K562 (cell line): Measurements from ENCODE around the gene ISG20L2. TPM values are rescaled to one million over a fixed set of nuclear protein-coding genes. Genes with fewer than 3 reads are reported as not detected.
A peak's percentile ranks its signal among the peaks of the same experiment; 100 is the strongest.

Experiments
- BACH1 ChIP-seq: fragments of 200-800 bp; sonication (Bioruptor generic); IDR thresholded peaks from 2 replicates; pipeline ENCODE4 v1.6.1; 2016; ENCODE audit warnings: missing genetic modification characterization, missing compliant biosample characterization
- ETS1 ChIP-seq: conservative IDR thresholded peaks from 2 replicates; pipeline ENCODE4 v1.6.1; 2011; ENCODE audit warnings: low read depth, mild to moderate bottlenecking, low read length; ENCODE audit not compliant: control insufficient read depth
- HDAC8 ChIP-seq: fragments of 450-650 bp; IDR thresholded peaks from 2 replicates; pipeline ENCODE4 v1.6.1; 2016; ENCODE audit warnings: mild to moderate bottlenecking, missing genetic modification characterization, moderate library complexity, missing compliant biosample characterization
- MECOM ChIP-seq: fragments of 250-450 bp; sonication (Bioruptor Pico); IDR thresholded peaks from 2 replicates; pipeline ENCODE4 v1.8.0; 2022; ENCODE audit warnings: inconsistent platforms
- NONO ChIP-seq, 2 experiments: fragments of 200-400 bp in 1 of 2; fragments of 450-650 bp in 1 of 2; formaldehyde crosslinking in 1 of 2; IDR thresholded peaks; 2 replicates each; pipeline ENCODE4 v1.6.1; 2017; ENCODE audit warnings: low read depth in 2 of 2, mild to moderate bottlenecking in 2 of 2, moderate library complexity in 2 of 2, low read length in 1 of 2
- RBM25 ChIP-seq: fragments of 200-400 bp; formaldehyde crosslinking; IDR thresholded peaks from 2 replicates; pipeline ENCODE4 v1.6.1; 2018; ENCODE audit warnings: low read length, low read depth, moderate library complexity; ENCODE audit not compliant: severe bottlenecking
- WHSC1 ChIP-seq: IDR thresholded peaks from one replicate; pipeline ENCODE4 v1.6.1; 2012; ENCODE audit warnings: low read length, control low read depth, inconsistent platforms
- ZKSCAN3 ChIP-seq: fragments of 250-450 bp; sonication (Bioruptor Pico); IDR thresholded peaks from 2 replicates; pipeline ENCODE4 v1.4.0; 2020
- ZNF133 ChIP-seq: fragments of 250-450 bp; sonication (Bioruptor Pico); IDR thresholded peaks from 2 replicates; pipeline ENCODE4 v1.4.0; 2020; ENCODE audit warnings: mild to moderate bottlenecking
- ZNF232 ChIP-seq: sonication (generic); formaldehyde crosslinking; IDR thresholded peaks from 2 replicates; pipeline ENCODE4 v1.8.0; 2022; ENCODE audit warnings: mild to moderate bottlenecking, missing genetic modification reagents
- ZNF318 ChIP-seq, 2 experiments: fragments of 450-650 bp; IDR thresholded peaks; 2 replicates each; pipeline ENCODE4 v1.6.1; 2016; ENCODE audit warnings: mild to moderate bottlenecking in 2 of 2, borderline replicate concordance in 1 of 2, low read depth in 1 of 2, moderate library complexity in 1 of 2
- ZNF445 ChIP-seq: fragments of 250-450 bp; sonication (Bioruptor Pico); IDR thresholded peaks from 2 replicates; pipeline ENCODE4 v1.4.0; 2020; ENCODE audit warnings: low read depth, mild to moderate bottlenecking, moderate library complexity
- polyA plus RNA-seq, 8 experiments: library from polyadenylated mRNA; depleted of rRNA in 4 of 8; stranded (reverse) in 5 of 8; unstranded in 3 of 8; fragments of >200 nt; fragmentation: Nextera tagmentation in 2 of 8; fragmentation: Illumina TruSeq in 1 of 8; extraction: Ambion mirVana in 2 of 8; extraction: Trizol in 1 of 8; gene quantifications; 2 replicates each; pipeline versions ENCODE4 v1.2.1 to v1.2.3, GENCODE V29; 2011 to 2014; ENCODE audit warnings: inconsistent platforms in 1 of 8, missing spikeins in 1 of 8
- total RNA-seq, 7 experiments: library from RNA; depleted of rRNA in 6 of 7; stranded (reverse); fragments of >200 nt in 6 of 7; fragmentation: Illumina TruSeq in 2 of 7; extraction: Trizol in 2 of 7; gene quantifications; 2 replicates each; pipeline versions ENCODE4 v1.2.1 to v1.2.3, GENCODE V29; 2011 to 2021; ENCODE audit warnings: low replicate concordance in 1 of 7
- TF ChIP-seq, protein P1 (sequence below): fragments of 450-650 bp; IDR thresholded peaks from one replicate; pipeline ENCODE4 v1.6.1; 2018; ENCODE audit warnings: mild to moderate bottlenecking, moderate library complexity; ENCODE audit not compliant: partially characterized antibody
- TF ChIP-seq, protein P2 (sequence below): fragments of 450-650 bp; IDR thresholded peaks from 2 replicates; pipeline ENCODE4 v1.6.1; 2018; ENCODE audit warnings: mild to moderate bottlenecking, low read depth; ENCODE audit not compliant: partially characterized antibody

The ISG20L2 gene
- total and polyA plus RNA-seq, 9 of the 15 experiments (the other 6 are each of a cell fraction or from before 2014, with no cell fraction given), result 21.3 to 130 (median 50.3) TPM

DNA sequence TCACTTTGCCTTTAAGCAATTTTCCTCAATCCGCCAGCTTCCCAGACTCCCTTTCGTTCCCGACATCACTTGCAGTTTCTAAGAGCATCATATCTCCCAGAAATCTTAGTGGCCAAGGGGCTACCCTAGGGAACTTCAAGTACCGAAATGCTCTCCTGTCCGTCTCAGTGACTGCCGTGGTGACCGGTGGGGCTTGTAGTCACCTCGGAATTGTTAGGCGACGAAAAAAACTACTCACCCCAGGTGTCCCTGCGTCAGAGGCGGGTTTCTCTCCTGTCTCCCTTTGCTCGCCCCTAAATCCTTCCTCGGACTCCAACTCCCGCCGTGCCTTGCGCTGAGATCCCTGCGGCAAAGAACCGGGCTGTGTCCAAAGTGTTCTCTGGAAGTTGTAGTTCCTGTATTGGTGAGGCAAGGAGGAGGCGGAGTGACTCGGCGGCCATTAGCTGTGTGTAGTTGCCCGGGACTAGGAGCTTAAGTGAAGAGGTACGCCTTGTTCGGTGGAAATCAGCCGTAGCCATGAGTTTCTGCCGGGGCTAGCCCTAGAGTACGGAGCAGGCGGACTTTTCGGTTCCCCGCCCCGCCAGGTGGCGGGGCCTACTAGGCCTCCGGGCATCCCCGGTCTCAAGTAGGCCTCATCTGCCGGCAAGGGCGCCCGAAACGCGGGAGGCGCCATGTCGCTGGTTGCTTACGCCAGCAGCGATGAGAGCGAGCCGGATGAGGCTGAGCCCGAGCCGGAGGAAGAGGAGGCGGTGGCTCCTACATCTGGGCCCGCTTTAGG lies 38.7 kb upstream of the ISG20L2 start, which contains the start of gene PRCC (continued):
- TF ChIP-seq ZNF318 (IDR thresholded peaks at IDR 0.05; ENCODE audit: borderline replicate concordance in 1 of 2, low read depth in 1 of 2) (no peak), WHSC1 (no peak), RBM25 (no peak), ETS1 (peak; percentile 100), MECOM (CRISPR knock-in tag) (no peak), ZNF133 (CRISPR knock-in tag) (no peak), ZNF445 (CRISPR knock-in tag) (no peak), NONO (IDR thresholded peaks at IDR 0.05; ENCODE audit: low read depth in 2 of 2, low read length in 1 of 2) (0 out of 4 replicates have a peak, but pooled peaks of 1 of the 2 experiments have one; percentile 44), ZKSCAN3 (no peak), HDAC8 (tag) (peak; percentile 73; the same call in 1 of the 2 replicates), BACH1 (tag) (peak; percentile 92; the same call in 1 of the 2 replicates), ZNF232 (CRISPR knock-in tag) (peak; percentile 46)
- TF ChIP-seq, protein P1, sequence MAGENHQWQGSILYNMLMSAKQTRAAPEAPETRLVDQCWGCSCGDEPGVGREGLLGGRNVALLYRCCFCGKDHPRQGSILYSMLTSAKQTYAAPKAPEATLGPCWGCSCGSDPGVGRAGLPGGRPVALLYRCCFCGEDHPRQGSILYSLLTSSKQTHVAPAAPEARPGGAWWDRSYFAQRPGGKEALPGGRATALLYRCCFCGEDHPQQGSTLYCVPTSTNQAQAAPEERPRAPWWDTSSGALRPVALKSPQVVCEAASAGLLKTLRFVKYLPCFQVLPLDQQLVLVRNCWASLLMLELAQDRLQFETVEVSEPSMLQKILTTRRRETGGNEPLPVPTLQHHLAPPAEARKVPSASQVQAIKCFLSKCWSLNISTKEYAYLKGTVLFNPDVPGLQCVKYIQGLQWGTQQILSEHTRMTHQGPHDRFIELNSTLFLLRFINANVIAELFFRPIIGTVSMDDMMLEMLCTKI, result no peak
- TF ChIP-seq, protein P2, sequence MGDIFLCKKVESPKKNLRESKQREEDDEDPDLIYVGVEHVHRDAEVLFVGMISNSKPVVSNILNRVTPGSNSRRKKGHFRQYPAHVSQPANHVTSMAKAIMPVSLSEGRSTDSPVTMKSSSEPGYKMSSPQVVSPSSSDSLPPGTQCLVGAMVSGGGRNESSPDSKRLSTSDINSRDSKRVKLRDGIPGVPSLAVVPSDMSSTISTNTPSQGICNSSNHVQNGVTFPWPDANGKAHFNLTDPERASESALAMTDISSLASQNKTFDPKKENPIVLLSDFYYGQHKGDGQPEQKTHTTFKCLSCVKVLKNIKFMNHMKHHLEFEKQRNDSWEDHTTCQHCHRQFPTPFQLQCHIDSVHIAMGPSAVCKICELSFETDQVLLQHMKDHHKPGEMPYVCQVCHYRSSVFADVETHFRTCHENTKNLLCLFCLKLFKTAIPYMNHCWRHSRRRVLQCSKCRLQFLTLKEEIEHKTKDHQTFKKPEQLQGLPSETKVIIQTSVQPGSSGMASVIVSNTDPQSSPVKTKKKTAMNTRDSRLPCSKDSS, result no peak
